Thyroid gland (tissue), 4 donors: Measurements from ENCODE around the gene RAP1GAP. TPM values are rescaled to one million over a fixed set of nuclear protein-coding genes. Genes with fewer than 3 reads are reported as not detected.

Experiments
- DNase-seq, 2 donors: peaks; one replicate each; pipeline ENCODE4 v3.0.0-alpha.2; 2019
- H3K27ac ChIP-seq, 3 donors: fragments of 200-600 bp; sonication (generic); 1 replicate in 2 of 3; 2 replicates in 1 of 3; pipeline ENCODE4 v1.5.1; 2016 to 2019; ENCODE audit warnings: mild to moderate bottlenecking in 1 of 3, moderate library complexity in 1 of 3
- H3K27me3 ChIP-seq: fragments of 200-600 bp; sonication (generic); one replicate; pipeline ENCODE4 v1.5.1; 2019
- H3K36me3 ChIP-seq, 2 donors: fragments of 200-600 bp; sonication (generic); one replicate each; pipeline ENCODE4 v1.5.1; 2016 to 2019
- H3K4me1 ChIP-seq, 2 donors: fragments of 200-600 bp; sonication (generic); one replicate each; pipeline ENCODE4 v1.5.1; 2017 to 2019
- H3K4me3 ChIP-seq, 3 donors: fragments of 200-600 bp; sonication (generic); replicated peaks in 1 of 3; 1 replicate in 2 of 3; 2 replicates in 1 of 3; pipeline ENCODE4 v1.5.1; 2016; ENCODE audit warnings: mild to moderate bottlenecking in 1 of 3
- H3K9me3 ChIP-seq: fragments of 200-600 bp; sonication (generic); one replicate; pipeline ENCODE4 v1.5.1; 2017
- CTCF ChIP-seq, 6 experiments: fragments of 200-600 bp in 3 of 6; fragments of 450-650 bp in 3 of 6; sonication (generic) in 3 of 6; IDR thresholded peaks; one replicate each; pipeline ENCODE4 v1.5.1; 2016 to 2019; ENCODE audit warnings: antibody characterized with exemption in 6 of 6, mild to moderate bottlenecking in 2 of 6, inconsistent platforms in 1 of 6, moderate library complexity in 1 of 6
- POLR2A ChIP-seq, 2 donors: fragments of 450-650 bp; IDR thresholded peaks; one replicate each; pipeline ENCODE4 v1.6.1; 2017; ENCODE audit warnings: antibody characterized with exemption in 2 of 2, mild to moderate bottlenecking in 2 of 2, moderate library complexity in 1 of 2
- WGBS, 2 donors: methylation state at CpG; one replicate each; pipeline ENCODE4 v1.1.5; 2017; 5-methylcytosine and 5-hydroxymethylcytosine counted together
- intact Hi-C: fragments of 100-400 bp; cut with DNase I; formaldehyde crosslinking; loops from one replicate; pipeline ENCODE4 v1.15.1; 2023
- total RNA-seq, 4 donors: library from RNA; depleted of rRNA; stranded (reverse); fragments of >200 nt; gene quantifications; one replicate each; pipeline ENCODE4 v1.2.3, GENCODE V29; 2016

The RAP1GAP gene
- total RNA-seq, 4 donors from 2014 or later: 256 to 588 (median 506) TPM

DNA sequence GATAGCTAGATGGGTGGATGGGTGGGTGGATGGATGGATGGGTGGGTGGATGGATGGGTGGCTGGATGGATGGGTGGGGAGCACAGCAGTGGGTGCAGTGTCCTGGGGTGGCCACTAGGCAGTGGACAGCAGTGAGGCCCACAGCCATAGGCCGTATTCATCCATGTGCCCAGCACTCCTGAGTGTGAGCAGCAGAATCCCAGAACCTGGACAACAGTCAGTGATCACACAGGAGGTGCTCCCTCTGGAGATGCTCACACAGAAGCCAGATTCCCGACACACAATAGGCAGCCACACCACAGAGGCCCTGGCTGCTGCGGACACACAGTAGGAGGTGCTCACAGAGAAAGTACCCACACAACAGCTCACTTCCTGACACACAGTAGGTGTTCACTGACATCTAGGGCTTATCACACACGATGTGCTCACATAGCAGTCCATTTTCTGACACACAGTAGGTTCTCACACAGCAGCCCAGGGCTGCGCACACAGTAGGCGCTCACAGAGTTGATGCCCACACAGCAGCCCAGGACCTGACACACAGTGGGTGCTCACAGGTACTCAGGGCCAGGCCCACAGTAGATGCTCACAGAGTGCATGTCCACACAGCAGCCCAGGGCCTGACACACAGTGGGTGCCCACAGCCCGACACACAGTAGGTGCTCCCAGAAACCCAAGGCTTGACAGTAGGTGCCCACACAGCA, 64.0 kb downstream of the RAP1GAP start:
- Histone ChIP-seq H3K4me1 (peaks cover 0 to 14% of the 10 kb centered on the region in 2 donors), H3K36me3 (peaks cover 52 to 74% of the 10 kb centered on the region in 2 donors), H3K27me3 (no peaks in the 10 kb centered on the region), H3K9me3 (no peaks in the 10 kb centered on the region), H3K4me3 (no peak overlapping the region), H3K27ac (peak overlapping the region in 1 of 3 donors; percentile 47)
- intact Hi-C loops: no loop called here
- no peak for TF ChIP-seq CTCF (IDR thresholded peaks at IDR 0.05)
- TF ChIP-seq POLR2A (IDR thresholded peaks at IDR 0.05): no peak
- WGBS, 2 donors: 80 to 88% methylated on average over 2 to 7 of the region's 7 CpGs
- no peak for DNase-seq

- peaks cover 0 to 14% of the 10 kb centered on the region in 2 donors for H3K4me1 ChIP-seq
- H3K27ac ChIP-seq: peak overlapping the region in 2 of 3 donors; percentile 6 to 37
- no peak for TF ChIP-seq CTCF (IDR thresholded peaks at IDR 0.05)
- no peaks in the 10 kb centered on the region for H3K27me3 ChIP-seq
- H3K4me3 ChIP-seq: no peak overlapping the region
- no peak for DNase-seq
- WGBS, 2 donors: 91 to 92% methylated on average over 12 of the region's 12 CpGs
- H3K9me3 ChIP-seq: no peaks in the 10 kb centered on the region
- intact Hi-C loops: no loop called here
- peaks cover 47 to 70% of the 10 kb centered on the region in 2 donors for H3K36me3 ChIP-seq
Measured at GRCh38 chr1:21604208-21604957, 64.8 kb downstream of the RAP1GAP start.

DNA sequence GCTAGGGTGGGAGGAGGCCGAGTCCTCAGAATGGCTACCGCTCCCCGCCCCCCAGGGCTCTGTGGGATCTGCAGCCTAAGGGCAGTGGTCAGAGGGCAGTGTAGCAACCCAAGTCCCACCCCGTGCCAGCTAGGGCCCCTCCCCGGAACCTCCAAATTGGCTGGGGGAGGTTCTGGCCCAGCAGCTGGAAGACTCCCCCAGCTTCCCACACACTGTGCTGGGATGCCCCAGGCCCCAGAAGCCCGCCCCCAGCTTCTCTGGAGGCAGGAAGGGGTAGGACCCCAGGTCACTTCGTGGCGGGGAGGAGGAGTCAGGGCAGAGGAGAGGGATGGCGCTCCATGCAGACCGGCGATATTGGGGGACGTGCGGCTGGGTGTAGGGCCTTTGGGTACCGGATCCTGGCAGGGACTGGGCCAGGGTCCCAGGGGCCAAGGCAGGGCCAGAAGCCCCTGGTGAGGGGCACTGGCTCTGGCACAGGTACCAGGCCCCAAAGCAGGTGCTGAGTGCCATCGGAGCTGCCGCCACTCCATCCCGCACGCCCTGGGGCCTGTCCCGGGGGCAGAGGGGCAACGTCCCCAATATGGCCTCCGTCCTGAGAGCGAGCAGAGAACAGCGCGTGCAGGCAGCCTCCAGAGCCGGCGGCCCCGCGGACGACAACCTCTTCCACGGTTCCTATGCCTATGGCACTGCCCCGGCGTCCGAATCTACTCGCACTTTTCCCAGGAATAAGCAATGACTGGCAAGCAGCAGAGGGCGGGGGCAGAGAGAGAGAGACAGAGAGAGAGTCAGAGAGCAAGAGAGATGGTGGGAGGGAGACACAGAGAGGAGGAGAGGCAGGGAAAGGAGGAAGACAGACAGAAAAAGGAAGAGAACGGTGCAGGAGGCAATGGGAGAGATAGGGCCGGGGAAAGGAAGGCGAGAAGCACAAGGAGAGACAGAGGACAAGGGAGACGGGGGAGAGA, 65.7 kb downstream of the RAP1GAP start:
- no peak for DNase-seq
- Histone ChIP-seq H3K4me3 (no peak overlapping the region), H3K36me3 (peaks cover 48 to 72% of the 10 kb centered on the region in 2 donors), H3K27me3 (no peaks in the 10 kb centered on the region), H3K9me3 (no peaks in the 10 kb centered on the region), H3K27ac (peak overlapping the region in 1 of 3 donors; percentile 50), H3K4me1 (peaks cover 0 to 14% of the 10 kb centered on the region in 2 donors)
- no peak for TF ChIP-seq CTCF (IDR thresholded peaks at IDR 0.05)
- no peak for TF ChIP-seq POLR2A (IDR thresholded peaks at IDR 0.05)
- 84 to 91% methylated on average over 28 to 33 of the region's 39 CpGs for WGBS, 2 donors
- intact Hi-C loops: no loop called here

- Histone ChIP-seq H3K4me3 (no peak overlapping the region), H3K36me3 (peaks cover 61 to 79% of the 10 kb centered on the region in 2 donors), H3K27ac (no peak overlapping the region), H3K4me1 (peaks cover 0 to under 1% of the 10 kb centered on the region in 2 donors), H3K27me3 (no peaks in the 10 kb centered on the region), H3K9me3 (no peaks in the 10 kb centered on the region)
- TF ChIP-seq CTCF (IDR thresholded peaks at IDR 0.05): no peak
- intact Hi-C loops: no loop called here
- no peak for DNase-seq
- 94% methylated on average over 16 to 22 of the region's 30 CpGs for WGBS, 2 donors
Measured at GRCh38 chr1:21601278-21602048, 67.7 kb downstream of the RAP1GAP start.
